GM12891 (cell line): Measurements from ENCODE around the gene SPACA7.

Source experiments
- POLR2A ChIP-seq: IDR thresholded peaks from 2 replicates; pipeline ENCODE4 v1.6.1; 2011; ENCODE audit warnings: low read depth, low read length, control low read depth
- POLR2AphosphoS5 ChIP-seq: IDR thresholded peaks from 2 replicates; pipeline ENCODE4 v1.6.1; 2011; ENCODE audit warnings: low read depth, low read length, control low read depth
- POU2F2 ChIP-seq: IDR thresholded peaks from 2 replicates; pipeline ENCODE4 v1.6.1; 2011; ENCODE audit warnings: low read depth, mild to moderate bottlenecking, control low read depth, low read length, moderate library complexity
- TAF1 ChIP-seq: IDR thresholded peaks from 2 replicates; pipeline ENCODE4 v1.6.1; 2011; ENCODE audit warnings: low read depth, low read length, control low read depth

DNA sequence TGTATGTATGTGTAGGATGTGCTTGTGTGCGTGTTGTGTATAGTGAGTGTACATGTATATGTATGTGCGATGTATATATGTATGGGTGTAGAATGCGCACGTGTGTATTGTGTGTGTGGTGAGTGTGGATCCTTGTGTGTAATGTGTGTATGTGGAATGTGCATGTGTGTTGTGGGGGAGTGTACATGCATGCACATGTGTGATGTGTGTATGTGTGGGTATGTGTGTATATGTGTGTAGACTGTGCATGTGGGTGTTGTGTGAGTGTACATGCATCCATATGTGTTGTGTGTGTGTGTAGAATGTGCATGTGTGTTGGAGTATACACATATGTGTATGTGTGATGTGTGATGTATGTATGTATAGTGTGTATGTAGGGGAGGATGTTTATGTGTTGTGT lies 18.0 kb upstream of the SPACA7 start:
- TF ChIP-seq POLR2AphosphoS5 (no peak), POLR2A (no peak), TAF1 (no peak), POU2F2 (no peak)
